ENCODE measurements around the gene HCN4.

DNA sequence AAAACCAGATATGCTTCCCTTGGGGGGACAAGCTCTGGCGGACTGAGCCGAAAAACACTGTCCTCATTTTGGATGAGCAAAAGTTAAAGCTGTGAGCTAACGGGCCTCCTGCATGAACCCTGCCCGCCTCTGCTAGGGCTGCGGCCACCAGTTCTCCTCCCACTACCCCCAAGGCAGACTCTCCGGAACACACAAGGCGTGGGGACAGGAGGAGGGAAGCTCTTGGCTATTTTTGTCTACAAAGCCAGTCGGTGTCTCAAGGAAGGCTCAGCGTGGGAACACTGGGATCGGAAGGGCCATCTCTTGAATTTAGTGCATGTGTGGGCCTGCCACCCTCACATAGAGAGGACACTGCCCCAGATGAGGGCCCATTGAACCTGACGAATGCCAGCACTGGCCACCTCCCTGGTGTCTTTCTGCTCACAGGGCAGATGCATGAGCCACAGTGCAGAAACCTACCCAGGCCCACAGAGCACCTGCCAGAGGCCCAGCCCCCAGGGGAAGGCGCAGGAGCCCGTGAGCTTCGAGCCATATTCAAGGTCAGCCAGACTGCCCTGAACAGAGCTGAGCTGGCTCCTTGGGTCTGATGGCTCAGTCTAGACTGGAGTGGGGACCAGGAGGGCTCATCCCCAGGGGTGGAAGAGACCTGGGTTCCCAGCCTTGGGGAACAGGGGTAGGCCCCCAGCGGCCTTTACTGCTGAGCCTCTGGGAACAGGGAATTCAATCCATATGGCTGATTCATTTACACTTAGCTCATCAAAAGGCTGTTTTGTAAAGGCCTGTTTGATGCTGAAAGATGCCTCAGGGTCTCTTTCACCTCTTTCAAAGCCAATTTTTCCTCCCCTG is 38.3 kb downstream of the HCN4 start:
- TF ChIP-seq CTCF (conservative IDR thresholded peaks at IDR 0.05 in 1 of 2, IDR thresholded peaks at IDR 0.05 in 1 of 2; ENCODE audit: extremely low read depth in 1 of 2, insufficient read depth in 1 of 2, low read depth in 1 of 2, low read length in 2 of 2), result no peak
- no peak for TF ChIP-seq EZH2 (IDR thresholded peaks at IDR 0.05; ENCODE audit: borderline replicate concordance, low read length)

All from mammary epithelial cell (primary cell).